ENCODE measurements around the gene ZDHHC12. TPM values are rescaled to one million over a fixed set of nuclear protein-coding genes. Genes with fewer than 3 reads are reported as not detected.

ZDHHC12 gene
- total and polyA plus RNA-seq, 2 of the 13 experiments (the other 11 are each of a cell fraction or from before 2014, with no cell fraction given), result 25.4 to 28.0 TPM

GRCh38 chr9:128771094-128771721 lies 47.3 kb upstream of the ZDHHC12 start (continued):
- TF ChIP-seq ZFP91 (CRISPR knock-in tag; IDR thresholded peaks at IDR 0.05; ENCODE audit: borderline replicate concordance), result no peak
- TF ChIP-seq KDM5A (IDR thresholded peaks at IDR 0.05; ENCODE audit: borderline replicate concordance, low read length), result peak; percentile 87
- peak; percentile 13; the same call in 1 of the 2 replicates for TF ChIP-seq SNAI1 (CRISPR knock-in tag; IDR thresholded peaks at IDR 0.05; ENCODE audit: borderline replicate concordance)
- TF ChIP-seq ZNF775 (CRISPR knock-in tag; IDR thresholded peaks at IDR 0.05; ENCODE audit: borderline replicate concordance), result no peak
- TF ChIP-seq HOXD1 (CRISPR knock-in tag; IDR thresholded peaks at IDR 0.05), result 0 out of 2 replicates have a peak, but pooled peaks have one; percentile 5
- TF ChIP-seq THYN1 (CRISPR knock-in tag; IDR thresholded peaks at IDR 0.05; ENCODE audit: borderline replicate concordance, low read depth), result no peak
- no peak for TF ChIP-seq IRF1 (CRISPR knock-in tag; IDR thresholded peaks at IDR 0.05; ENCODE audit: low read depth)
- no peak for TF ChIP-seq SSRP1 (CRISPR knock-in tag; IDR thresholded peaks at IDR 0.05)
- TF ChIP-seq PBX3 (CRISPR knock-in tag; IDR thresholded peaks at IDR 0.05; ENCODE audit: borderline replicate concordance), result no peak
- no peak for TF ChIP-seq ZNF326 (CRISPR knock-in tag; IDR thresholded peaks at IDR 0.05; ENCODE audit: borderline replicate concordance)
- TF ChIP-seq ZNF138 (CRISPR knock-in tag; IDR thresholded peaks at IDR 0.05; ENCODE audit: low read depth), result no peak
- TF ChIP-seq ZBTB26 (CRISPR knock-in tag; IDR thresholded peaks at IDR 0.05; ENCODE audit: borderline replicate concordance), result no peak
- TF ChIP-seq THAP7 (CRISPR knock-in tag; IDR thresholded peaks at IDR 0.05), result peak; percentile 37; the same call in 1 of the 2 replicates
- peak; percentile 47; the same call in 1 of the 2 replicates for TF ChIP-seq ZNF510 (CRISPR knock-in tag; IDR thresholded peaks at IDR 0.05; ENCODE audit: low read depth)

Data from HepG2 (cell line).